ENCODE data around the gene MRPS27.

Gene MRPS27

GRCh38 chr5:72319976-72320752 lies at the start of gene MRPS27, which contains the start of gene PTCD2:
Gene MRPS27, minus strand, starts transcription at chr5:72320240. Its CDS starts 19 bp downstream, at chr5:72320221.
Gene PTCD2, plus strand, starts transcription at chr5:72320373. Its CDS starts 10 bp downstream, at chr5:72320383.
- DNase-seq, result peak; percentile 98

DNA sequence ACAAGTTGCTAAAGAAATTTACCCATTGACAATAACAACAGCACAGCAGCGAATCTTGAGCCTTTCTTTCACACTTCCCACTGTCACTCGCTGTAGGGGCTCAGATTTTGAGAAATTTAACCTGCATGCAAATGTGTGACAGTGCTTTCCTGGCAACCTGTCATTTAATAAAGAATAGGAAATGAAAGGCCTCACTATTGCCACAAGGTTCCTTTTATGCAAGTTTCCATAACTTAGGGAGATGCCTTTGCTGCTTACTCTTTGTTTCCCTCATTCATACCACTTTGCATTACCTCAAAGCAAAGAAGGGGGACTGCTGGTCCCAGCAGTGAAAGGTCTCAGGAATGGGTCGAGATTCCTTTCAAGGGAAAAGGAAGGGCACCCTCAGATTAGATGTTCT lies 49.7 kb upstream of the MRPS27 start:
- no peak for DNase-seq

- DNase-seq, result no peak
These were observed 49.3 kb upstream of the MRPS27 start for GRCh38 chr5:72369301-72369700.

DNA sequence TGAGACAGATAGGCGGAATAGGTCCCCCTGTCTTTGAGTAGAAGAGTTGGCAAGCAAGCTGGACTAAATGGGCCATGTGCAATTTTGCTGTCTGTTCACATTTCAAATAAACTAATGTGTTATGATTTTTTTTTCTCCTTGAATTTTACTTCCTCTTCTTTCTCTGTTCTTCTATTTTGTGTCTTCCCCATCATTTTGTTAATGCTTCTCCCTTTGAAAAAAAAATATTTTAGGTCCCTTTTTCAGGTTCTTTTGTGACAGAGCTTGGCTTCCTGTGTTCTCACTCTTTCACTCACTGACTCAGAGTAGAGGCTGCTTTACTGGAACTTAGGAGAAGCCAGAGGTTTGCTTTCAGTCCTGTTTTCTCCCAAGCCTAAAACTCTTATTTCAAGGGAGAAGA lies 48.2 kb upstream of the MRPS27 start:
- DNase-seq, result no peak

- peak; percentile 76 for DNase-seq
These were observed 46.4 kb upstream of the MRPS27 start for GRCh38 chr5:72366324-72366976.

- DNase-seq, result no peak
These were observed 44.9 kb upstream of the MRPS27 start for GRCh38 chr5:72364951-72365350.

DNA sequence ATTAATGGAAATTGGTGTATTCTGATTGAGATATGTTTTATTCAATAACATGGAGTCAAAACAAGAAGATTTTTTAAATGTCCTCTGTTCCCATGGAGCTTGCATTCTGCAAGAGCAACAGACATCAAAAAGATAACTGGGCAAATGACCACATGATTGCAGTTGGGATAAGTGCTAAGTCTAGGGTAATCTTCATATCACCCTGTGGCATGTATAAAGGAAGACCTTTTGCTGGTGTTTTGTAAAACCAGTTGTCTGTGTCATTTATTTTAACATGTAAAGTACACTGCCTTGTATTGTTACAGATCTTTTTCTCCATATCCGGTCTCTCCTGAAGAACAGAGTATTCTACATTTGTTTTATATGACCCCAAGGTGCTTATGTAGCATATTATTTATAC lies 44.1 kb upstream of the MRPS27 start:
- no peak for DNase-seq

- DNase-seq, result no peak
These were observed 43.2 kb upstream of the MRPS27 start for GRCh38 chr5:72363166-72363802.

GRCh38 chr5:72359886-72360285 lies 39.8 kb upstream of the MRPS27 start:
- no peak for DNase-seq

GRCh38 chr5:72358925-72359324 lies 38.9 kb upstream of the MRPS27 start:
- DNase-seq, result no peak

DNA sequence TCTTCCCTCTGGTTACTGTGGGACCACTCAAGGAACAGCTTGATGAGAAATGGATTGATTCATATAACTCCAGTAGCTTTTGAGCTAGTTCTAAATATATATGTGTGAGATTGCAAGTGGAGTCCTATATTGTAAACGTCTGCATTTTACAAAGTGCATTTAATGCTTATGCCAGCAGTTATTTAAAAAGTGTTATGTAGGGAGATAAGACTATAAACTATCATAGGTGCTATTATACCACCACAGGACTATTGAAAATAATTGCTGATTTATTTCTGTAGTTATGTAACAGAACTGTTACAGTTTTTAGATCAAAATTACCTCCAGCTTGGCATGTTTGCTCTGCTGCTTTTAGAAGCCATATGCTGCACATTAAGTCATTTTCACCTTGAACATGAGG lies 36.3 kb upstream of the MRPS27 start:
- no peak for DNase-seq

- DNase-seq, result peak; percentile 39
These were observed 35.8 kb upstream of the MRPS27 start for GRCh38 chr5:72355706-72356299.

- no peak for DNase-seq
These were observed 33.0 kb upstream of the MRPS27 start for GRCh38 chr5:72353046-72353445.

- no peak for DNase-seq
These were observed 32.6 kb upstream of the MRPS27 start for GRCh38 chr5:72352616-72353015.

GRCh38 chr5:72351376-72351775 lies 31.3 kb upstream of the MRPS27 start:
- no peak for DNase-seq

DNA sequence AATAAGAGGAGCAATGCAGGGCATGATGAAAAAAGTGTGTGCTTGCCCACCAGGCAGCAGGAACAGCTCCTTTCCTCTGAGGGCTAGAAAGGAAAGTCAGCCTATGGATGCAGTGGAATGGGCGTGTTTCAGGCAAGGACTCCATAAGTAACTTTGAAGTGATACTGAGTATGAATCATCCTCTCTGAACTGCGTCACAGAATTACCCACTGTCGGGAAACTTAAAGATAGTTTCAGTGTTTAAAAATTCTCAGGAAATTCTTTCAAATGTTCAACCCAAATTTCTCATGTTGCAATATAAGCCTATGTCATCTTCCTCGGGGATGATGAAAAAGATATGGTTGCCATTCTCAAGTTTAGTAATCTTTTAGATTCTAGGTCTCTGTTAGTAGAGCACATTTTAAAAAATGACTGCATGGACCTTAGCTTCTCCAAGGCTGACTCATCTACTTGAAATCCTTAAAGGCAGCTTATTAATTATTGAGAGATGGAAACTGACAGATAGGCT lies 27.8 kb upstream of the MRPS27 start:
- DNase-seq, result no peak

GRCh38 chr5:72346398-72346797 lies 26.4 kb upstream of the MRPS27 start:
- no peak for DNase-seq

DNA sequence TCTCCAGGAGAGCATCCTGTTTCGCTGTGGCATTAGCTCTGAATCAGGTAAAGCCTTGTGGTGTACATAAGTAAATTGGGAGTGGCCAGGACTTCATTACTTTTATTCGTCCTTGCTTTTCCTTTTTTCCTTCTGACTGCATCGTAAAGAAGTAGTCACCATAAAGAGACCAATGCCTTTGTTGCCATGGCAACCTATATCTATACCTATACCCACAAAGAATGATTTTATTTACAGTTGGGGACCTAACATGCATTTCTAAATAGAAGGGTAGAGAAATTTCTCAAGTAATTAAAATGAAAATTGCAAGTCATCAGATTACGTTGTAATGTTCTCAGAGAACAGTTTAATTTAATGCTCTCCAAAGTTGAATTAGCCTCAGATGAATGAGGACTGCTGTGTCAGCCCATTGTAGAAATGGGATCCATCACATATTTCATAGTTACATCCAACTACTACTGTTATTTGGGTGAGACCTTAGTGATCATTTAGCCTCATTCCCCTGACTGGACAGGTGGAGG lies 18.7 kb upstream of the MRPS27 start:
- DNase-seq, result no peak

DNA sequence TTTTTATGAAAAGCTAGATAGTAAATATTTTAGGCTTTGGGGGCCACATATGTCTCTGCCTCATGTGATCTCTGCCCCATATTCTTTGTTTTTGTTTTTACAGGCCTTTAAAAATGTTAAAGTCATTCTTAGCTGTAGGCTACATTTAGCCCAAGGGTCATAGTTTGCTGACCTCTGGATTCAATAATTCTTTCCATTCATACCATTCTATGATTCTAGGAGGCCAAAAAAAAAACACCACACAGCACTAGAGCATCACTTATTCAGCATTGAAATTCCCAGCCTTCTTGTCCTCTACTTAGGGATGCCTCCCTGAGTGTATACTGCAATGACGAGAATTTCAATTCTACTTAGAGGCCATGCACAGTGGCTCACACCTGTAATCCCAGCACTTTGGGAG lies 17.1 kb upstream of the MRPS27 start:
- no peak for DNase-seq

- no peak for DNase-seq
These were observed 10.7 kb upstream of the MRPS27 start for GRCh38 chr5:72330712-72331111.

- no peak for DNase-seq
These were observed 8.1 kb upstream of the MRPS27 start for GRCh38 chr5:72328172-72328571.

DNA sequence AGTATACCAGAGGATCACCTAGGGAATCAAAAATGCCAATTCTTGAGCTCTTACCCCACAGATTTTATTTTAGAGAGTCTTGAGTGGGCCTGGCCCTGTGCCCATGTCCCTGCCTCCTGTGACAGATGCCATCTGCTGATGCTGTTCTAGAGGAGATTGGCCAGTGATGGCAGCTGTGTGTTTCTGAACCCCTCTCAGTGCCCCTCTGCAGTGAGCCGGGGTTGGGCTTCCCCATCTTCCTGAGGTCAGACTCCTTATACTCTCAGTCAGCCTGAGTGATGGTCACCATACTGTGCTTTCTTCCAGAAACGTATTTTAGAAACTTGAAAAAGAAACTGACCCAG lies 6.2 kb upstream of the MRPS27 start:
- no peak for DNase-seq

All from femur (tissue), 1 donor.